Measurements from ENCODE around the gene HDAC4.

Gene HDAC4

GRCh38 chr2:239293775-239294430, 106.9 kb downstream of the HDAC4 start:
- Histone ChIP-seq H3K36me3 (ENCODE audit: low read length) (no peaks in the 10 kb centered on the region), H3K4me2 (ENCODE audit: low read depth, low read length, poor library complexity, severe bottlenecking) (no peak overlapping the region), H3K9me3 (ENCODE audit: insufficient read depth, low read length) (no peaks in the 10 kb centered on the region), H3K79me2 (ENCODE audit: insufficient read depth, low read length) (no peaks in the 10 kb centered on the region), H3K9me2 (replicated peaks; ENCODE audit: insufficient read depth, low read length) (no peaks in the 10 kb centered on the region), H3K9ac (ENCODE audit: low read length) (no peak overlapping the region), H3K27me3 (ENCODE audit: low read length) (no peaks in the 10 kb centered on the region), H4K20me1 (ENCODE audit: low read depth, low read length) (peaks cover 10% of the 10 kb centered on the region; the same call in 1 of the 2 replicates), H3F3A (ENCODE audit: insufficient read depth) (no peaks in the 10 kb centered on the region), H2AFZ (ENCODE audit: low read depth, low read length, severe bottlenecking) (no peak overlapping the region), H3K27ac (ENCODE audit: low read depth, low read length) (no peak overlapping the region), H3K4me3 (ENCODE audit: insufficient read depth, low read length, poor library complexity, severe bottlenecking) (no peak overlapping the region)
- no peak for TF ChIP-seq EZH2phosphoT487 (conservative IDR thresholded peaks at IDR 0.05; ENCODE audit: low read length)
- TF ChIP-seq CTCF (IDR thresholded peaks at IDR 0.05; ENCODE audit: insufficient read depth, low read length, poor library complexity, severe bottlenecking) = no peak

DNA sequence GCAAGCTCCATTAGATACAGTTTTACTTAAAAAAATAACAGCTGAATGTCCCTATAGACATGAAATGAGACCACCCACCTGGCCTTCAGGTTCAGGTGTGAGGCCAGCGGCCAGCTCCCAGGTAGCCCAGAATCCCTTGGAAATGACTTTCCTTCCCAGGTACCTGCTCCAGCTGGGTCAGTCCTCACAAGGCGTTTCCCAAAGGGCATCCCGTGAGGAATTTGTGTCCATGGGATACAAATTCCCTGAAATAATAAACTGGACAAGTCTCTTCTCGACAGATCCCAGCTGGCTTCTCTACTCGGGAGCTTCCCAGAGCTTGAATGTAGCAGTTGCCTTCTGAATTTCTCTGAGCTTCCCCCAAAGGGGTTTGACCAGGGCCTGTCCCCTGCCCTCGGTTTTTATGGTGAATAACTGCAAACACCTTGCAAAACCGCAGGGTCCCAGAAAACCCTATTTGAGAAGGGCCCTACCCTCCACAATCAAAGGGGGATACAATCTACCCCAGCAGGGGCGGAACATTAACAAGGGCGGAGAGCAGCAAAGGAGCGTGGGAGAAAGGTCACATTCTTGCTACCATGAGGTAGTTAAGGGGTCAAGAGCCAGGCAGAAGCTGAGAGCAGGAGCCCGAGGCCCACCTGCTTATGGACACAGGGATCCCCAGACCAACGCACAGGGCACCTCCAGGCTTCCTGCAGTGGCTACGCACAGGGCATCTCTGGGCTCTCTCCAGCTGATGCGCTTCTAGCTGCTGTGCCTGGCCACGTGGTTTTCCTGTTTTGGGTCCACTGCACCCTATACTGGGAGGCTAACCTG, 107.7 kb downstream of the HDAC4 start:
- TF ChIP-seq EZH2phosphoT487 (conservative IDR thresholded peaks at IDR 0.05; ENCODE audit: low read length) (no peak), CTCF (IDR thresholded peaks at IDR 0.05; ENCODE audit: insufficient read depth, low read length, poor library complexity, severe bottlenecking) (no peak)
- H3K9me3 ChIP-seq (ENCODE audit: insufficient read depth, low read length) = no peaks in the 10 kb centered on the region
- H3K27me3 ChIP-seq (ENCODE audit: low read length) = no peaks in the 10 kb centered on the region
- H3K4me3 ChIP-seq (ENCODE audit: insufficient read depth, low read length, poor library complexity, severe bottlenecking) = no peak overlapping the region
- no peaks in the 10 kb centered on the region for H3K79me2 ChIP-seq (ENCODE audit: insufficient read depth, low read length)
- H4K20me1 ChIP-seq (ENCODE audit: low read depth, low read length) = peaks cover 10% of the 10 kb centered on the region; the same call in 1 of the 2 replicates
- H3K36me3 ChIP-seq (ENCODE audit: low read length) = no peaks in the 10 kb centered on the region
- H3K27ac ChIP-seq (ENCODE audit: low read depth, low read length) = no peak overlapping the region
- H3K9ac ChIP-seq (ENCODE audit: low read length) = no peak overlapping the region
- H2AFZ ChIP-seq (ENCODE audit: low read depth, low read length, severe bottlenecking) = no peak overlapping the region
- H3K4me2 ChIP-seq (ENCODE audit: low read depth, low read length, poor library complexity, severe bottlenecking) = no peak overlapping the region
- no peaks in the 10 kb centered on the region for H3F3A ChIP-seq (ENCODE audit: insufficient read depth)
- no peaks in the 10 kb centered on the region for H3K9me2 ChIP-seq (replicated peaks; ENCODE audit: insufficient read depth, low read length)

GRCh38 chr2:239292531-239292930, 108.3 kb downstream of the HDAC4 start:
- Histone ChIP-seq H3K4me2 (ENCODE audit: low read depth, low read length, poor library complexity, severe bottlenecking) (no peak overlapping the region), H3K36me3 (ENCODE audit: low read length) (no peaks in the 10 kb centered on the region), H3K27ac (ENCODE audit: low read depth, low read length) (no peak overlapping the region), H3K27me3 (ENCODE audit: low read length) (no peaks in the 10 kb centered on the region), H3K4me3 (ENCODE audit: insufficient read depth, low read length, poor library complexity, severe bottlenecking) (no peak overlapping the region), H2AFZ (ENCODE audit: low read depth, low read length, severe bottlenecking) (no peak overlapping the region), H3K9me2 (replicated peaks; ENCODE audit: insufficient read depth, low read length) (no peaks in the 10 kb centered on the region), H3K9ac (ENCODE audit: low read length) (no peak overlapping the region), H4K20me1 (ENCODE audit: low read depth, low read length) (peaks cover 10% of the 10 kb centered on the region; the same call in 1 of the 2 replicates), H3K79me2 (ENCODE audit: insufficient read depth, low read length) (no peaks in the 10 kb centered on the region), H3K9me3 (ENCODE audit: insufficient read depth, low read length) (no peaks in the 10 kb centered on the region), H3F3A (ENCODE audit: insufficient read depth) (no peaks in the 10 kb centered on the region)
- TF ChIP-seq EZH2phosphoT487 (conservative IDR thresholded peaks at IDR 0.05; ENCODE audit: low read length) = no peak
- no peak for TF ChIP-seq CTCF (IDR thresholded peaks at IDR 0.05; ENCODE audit: insufficient read depth, low read length, poor library complexity, severe bottlenecking)
